Right lobe of liver (tissue), 4 donors: ENCODE results near the gene CDH3.

Source experiments
- CTCF ChIP-seq, 4 donors: fragments of 200-600 bp in 3 of 4; fragments of 450-650 bp in 1 of 4; IDR thresholded peaks; one replicate each; pipeline versions ENCODE4 v1.5.1 to v1.8.0; 2016 to 2022; ENCODE audit warnings: antibody characterized with exemption in 4 of 4, mild to moderate bottlenecking in 2 of 4
- POLR2A ChIP-seq: fragments of 450-650 bp; IDR thresholded peaks from one replicate; pipeline ENCODE4 v1.6.1; 2017; ENCODE audit warnings: antibody characterized with exemption, mild to moderate bottlenecking
- donor health status: DM: no; HTN: no; CAD: no.
- donor health status: DM: no; HTN: no; CAD: no.
- donor health status: DM: no; HTN: yes; CAD: no.

- TF ChIP-seq CTCF (IDR thresholded peaks at IDR 0.05) = no peak
- no peak for TF ChIP-seq POLR2A
These were observed 44.8 kb downstream of the CDH3 start for GRCh38 chr16:68689921-68690320.
